MCF 10A (cell line): ENCODE results near the gene SGCG. TPM values are rescaled to one million over a fixed set of nuclear protein-coding genes. Genes with fewer than 3 reads are reported as not detected.

ENCODE experiments used
- BruUV-seq: library from RNA; stranded (reverse); fragments of 400-500 nt; replicated peaks from 2 replicates; lab custom pipeline; 2021; lab: Mats Ljungman, UMichigan
- CTCF ChIA-PET: fragments of 300-600 bp; sonication (Branson Sonifier 250); formaldehyde crosslinking; extraction: SDS; loops from one replicate; lab custom pipeline; 2021; ENCODE audit warnings: antibody characterized with exemption, inconsistent platforms; lab: Yijun Ruan, JAX
- POLR2A ChIA-PET: fragments of 300-600, 350-650 bp; sonication (Branson Sonifier 250); formaldehyde crosslinking; extraction: SDS; loops from one replicate; lab custom pipeline; 2020; ENCODE audit warnings: antibody characterized with exemption, inconsistent platforms; lab: Yijun Ruan, JAX
- DNase-seq: peaks from one replicate; pipeline ENCODE4 v3.0.0-alpha.2; 2018; ENCODE audit not compliant: unreplicated experiment
- H3K27ac Mint-ChIP-seq: one replicate; pipeline ENCODE4 v1.8.0; 2022; ENCODE audit warnings: mild to moderate bottlenecking, low read depth, mixed read lengths; ENCODE audit not compliant: unreplicated experiment
- H3K27me3 Mint-ChIP-seq: one replicate; pipeline ENCODE4 v1.8.0; 2022; ENCODE audit warnings: mixed read lengths; ENCODE audit not compliant: insufficient read depth, unreplicated experiment
- H3K36me3 Mint-ChIP-seq: one replicate; pipeline ENCODE4 v1.8.0; 2022; ENCODE audit warnings: mild to moderate bottlenecking, moderate library complexity, mixed read lengths; ENCODE audit not compliant: insufficient read depth, unreplicated experiment
- H3K4me1 Mint-ChIP-seq: one replicate; pipeline ENCODE4 v1.8.0; 2022; ENCODE audit warnings: mixed read lengths; ENCODE audit not compliant: insufficient read depth, unreplicated experiment
- H3K4me3 Mint-ChIP-seq: one replicate; pipeline ENCODE4 v1.8.0; 2022; ENCODE audit warnings: mild to moderate bottlenecking, moderate library complexity, mixed read lengths; ENCODE audit not compliant: unreplicated experiment
- H3K9me3 Mint-ChIP-seq: one replicate; pipeline ENCODE4 v1.8.0; 2022; ENCODE audit warnings: mixed read lengths; ENCODE audit not compliant: unreplicated experiment
- intact Hi-C: fragments of 100-400 bp; cut with micrococcal nuclease; formaldehyde crosslinking; loops from 2 replicates; pipeline ENCODE4 v1.14.1; 2022
- total RNA-seq: library from RNA; stranded (reverse); gene quantifications from 2 replicates; pipeline ENCODE4 v1.2.3, GENCODE V29; 2022
- TF ChIP-seq, protein P1 (sequence below): fragments of 200-600 bp; IDR thresholded peaks from one replicate; pipeline ENCODE4 v1.8.0; 2022; ENCODE audit warnings: antibody characterized with exemption, mild to moderate bottlenecking; ENCODE audit not compliant: unreplicated experiment

Gene SGCG
- total RNA-seq, 1 experiment from 2014 or later = not detected

- peaks cover 13% of the 10 kb centered on the region for H3K4me1 Mint-ChIP-seq
- no peak for DNase-seq
- CTCF ChIA-PET = interaction anchor here (0.5 to 1.2 kb wide), 2 partner anchors 17 to 384 kb away, joined by 3 to 4 read pairs; no protein-coding TSS in a partner anchor
- no peaks in the 10 kb centered on the region for H3K27me3 Mint-ChIP-seq
- POLR2A ChIA-PET = no interaction called here
- peaks cover 52% of the 10 kb centered on the region for H3K36me3 Mint-ChIP-seq
- intact Hi-C loops = no loop called here
- no peak overlapping the region for H3K4me3 Mint-ChIP-seq
- TF ChIP-seq, protein P1, sequence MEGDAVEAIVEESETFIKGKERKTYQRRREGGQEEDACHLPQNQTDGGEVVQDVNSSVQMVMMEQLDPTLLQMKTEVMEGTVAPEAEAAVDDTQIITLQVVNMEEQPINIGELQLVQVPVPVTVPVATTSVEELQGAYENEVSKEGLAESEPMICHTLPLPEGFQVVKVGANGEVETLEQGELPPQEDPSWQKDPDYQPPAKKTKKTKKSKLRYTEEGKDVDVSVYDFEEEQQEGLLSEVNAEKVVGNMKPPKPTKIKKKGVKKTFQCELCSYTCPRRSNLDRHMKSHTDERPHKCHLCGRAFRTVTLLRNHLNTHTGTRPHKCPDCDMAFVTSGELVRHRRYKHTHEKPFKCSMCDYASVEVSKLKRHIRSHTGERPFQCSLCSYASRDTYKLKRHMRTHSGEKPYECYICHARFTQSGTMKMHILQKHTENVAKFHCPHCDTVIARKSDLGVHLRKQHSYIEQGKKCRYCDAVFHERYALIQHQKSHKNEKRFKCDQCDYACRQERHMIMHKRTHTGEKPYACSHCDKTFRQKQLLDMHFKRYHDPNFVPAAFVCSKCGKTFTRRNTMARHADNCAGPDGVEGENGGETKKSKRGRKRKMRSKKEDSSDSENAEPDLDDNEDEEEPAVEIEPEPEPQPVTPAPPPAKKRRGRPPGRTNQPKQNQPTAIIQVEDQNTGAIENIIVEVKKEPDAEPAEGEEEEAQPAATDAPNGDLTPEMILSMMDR = no peak
- H3K9me3 Mint-ChIP-seq = no peaks in the 10 kb centered on the region
- no TSS peak for BruUV-seq
- no peak overlapping the region for H3K27ac Mint-ChIP-seq
These were observed 173.7 kb downstream of the SGCG start for GRCh38 chr13:23354520-23354919.

DNA sequence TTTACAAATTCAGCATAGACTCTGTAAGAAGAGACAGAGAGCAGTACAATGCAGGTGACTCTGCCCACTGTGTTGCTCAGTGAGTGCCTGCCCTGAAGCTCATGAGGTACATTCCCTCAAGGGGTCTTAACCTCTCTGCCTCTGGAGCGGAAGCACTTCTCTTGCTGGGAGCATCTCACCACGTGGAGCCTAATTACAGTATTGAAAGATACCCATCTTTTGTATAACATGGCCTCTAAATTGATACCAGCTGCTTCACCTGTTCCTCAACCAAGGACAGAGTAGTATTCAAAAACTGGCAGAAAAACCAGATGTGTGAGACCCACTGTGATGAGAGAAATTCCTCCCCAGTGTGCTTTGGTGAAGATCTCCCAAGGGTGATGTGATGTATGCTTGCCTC is 175.6 kb downstream of the SGCG start:
- Mint-ChIP-seq H3K9me3 (no peaks in the 10 kb centered on the region), H3K36me3 (peaks cover 54% of the 10 kb centered on the region), H3K27ac (no peak overlapping the region), H3K4me3 (no peak overlapping the region), H3K27me3 (no peaks in the 10 kb centered on the region), H3K4me1 (peaks cover 8% of the 10 kb centered on the region)
- TF ChIP-seq, protein P1 = no peak
- intact Hi-C loops = no loop called here
- BruUV-seq = no TSS peak
- DNase-seq = no peak
- ChIA-PET POLR2A (no interaction called here), CTCF (no interaction called here)

DNA sequence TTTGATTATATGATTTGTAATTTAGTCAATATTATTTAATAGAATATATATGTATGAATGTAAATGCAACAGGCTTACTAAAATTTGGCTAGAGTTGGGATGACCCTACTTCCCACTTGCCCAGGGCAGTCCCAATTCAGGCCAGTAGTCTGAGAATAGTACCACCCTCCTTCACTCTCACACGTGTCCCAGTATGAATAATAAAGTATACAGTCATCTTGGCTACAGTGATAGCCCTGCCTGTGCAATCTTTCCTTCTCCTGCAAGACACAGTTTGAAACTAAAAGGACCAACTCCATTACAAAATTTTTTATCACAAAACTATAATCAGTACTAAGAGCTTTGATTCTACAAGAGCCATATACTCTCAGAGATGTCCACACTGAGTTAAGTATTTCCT is 176.6 kb downstream of the SGCG start:
- Mint-ChIP-seq H3K4me1 (peaks cover 8% of the 10 kb centered on the region), H3K4me3 (no peak overlapping the region), H3K9me3 (no peaks in the 10 kb centered on the region), H3K27me3 (no peaks in the 10 kb centered on the region), H3K36me3 (peaks cover 54% of the 10 kb centered on the region), H3K27ac (no peak overlapping the region)
- no TSS peak for BruUV-seq
- intact Hi-C loops = no loop called here
- no peak for DNase-seq
- ChIA-PET POLR2A (no interaction called here), CTCF (no interaction called here)
- TF ChIP-seq, protein P1 = no peak

- POLR2A ChIA-PET = interaction anchor here (1.0 kb wide), 1 partner anchor 10 kb away, joined by 3 read pairs; no protein-coding TSS in a partner anchor
- intact Hi-C loops = no loop called here
- no peaks in the 10 kb centered on the region for H3K4me1 Mint-ChIP-seq
- H3K27me3 Mint-ChIP-seq = no peaks in the 10 kb centered on the region
- H3K9me3 Mint-ChIP-seq = no peaks in the 10 kb centered on the region
- no peak for DNase-seq
- H3K4me3 Mint-ChIP-seq = no peak overlapping the region
- TF ChIP-seq, protein P1 = no peak
- H3K27ac Mint-ChIP-seq = no peak overlapping the region
- BruUV-seq = no TSS peak
- CTCF ChIA-PET = interaction anchor here (0.5 to 0.7 kb wide), 3 partner anchors 45 to 135 kb away, joined by 3 to 4 read pairs (median 3); no protein-coding TSS in a partner anchor
- H3K36me3 Mint-ChIP-seq = peaks cover 73% of the 10 kb centered on the region
These were observed 179.1 kb downstream of the SGCG start for GRCh38 chr13:23359882-23360281.
